ENCODE measurements around the gene BLOC1S2.

DNA sequence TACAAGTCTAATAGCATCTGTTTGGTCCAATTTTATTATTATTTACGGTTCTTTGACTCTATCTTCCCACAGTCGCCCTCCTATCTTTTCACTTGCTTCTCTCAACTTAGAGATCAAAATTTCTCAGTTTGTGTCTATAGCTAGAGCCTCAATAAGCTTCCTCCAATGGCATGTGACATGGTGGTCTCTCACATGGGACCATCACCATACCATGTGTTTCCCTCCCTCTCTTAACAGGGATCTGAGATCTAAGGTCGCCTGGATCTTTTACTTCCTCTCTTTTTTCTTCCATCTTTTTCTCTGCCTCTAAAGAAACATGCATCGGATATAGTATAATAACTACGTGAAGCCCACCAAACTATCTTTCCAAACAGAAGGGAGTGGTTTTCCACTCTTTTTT, 41.7 kb upstream of the BLOC1S2 start:
- TF ChIP-seq, protein P1, sequence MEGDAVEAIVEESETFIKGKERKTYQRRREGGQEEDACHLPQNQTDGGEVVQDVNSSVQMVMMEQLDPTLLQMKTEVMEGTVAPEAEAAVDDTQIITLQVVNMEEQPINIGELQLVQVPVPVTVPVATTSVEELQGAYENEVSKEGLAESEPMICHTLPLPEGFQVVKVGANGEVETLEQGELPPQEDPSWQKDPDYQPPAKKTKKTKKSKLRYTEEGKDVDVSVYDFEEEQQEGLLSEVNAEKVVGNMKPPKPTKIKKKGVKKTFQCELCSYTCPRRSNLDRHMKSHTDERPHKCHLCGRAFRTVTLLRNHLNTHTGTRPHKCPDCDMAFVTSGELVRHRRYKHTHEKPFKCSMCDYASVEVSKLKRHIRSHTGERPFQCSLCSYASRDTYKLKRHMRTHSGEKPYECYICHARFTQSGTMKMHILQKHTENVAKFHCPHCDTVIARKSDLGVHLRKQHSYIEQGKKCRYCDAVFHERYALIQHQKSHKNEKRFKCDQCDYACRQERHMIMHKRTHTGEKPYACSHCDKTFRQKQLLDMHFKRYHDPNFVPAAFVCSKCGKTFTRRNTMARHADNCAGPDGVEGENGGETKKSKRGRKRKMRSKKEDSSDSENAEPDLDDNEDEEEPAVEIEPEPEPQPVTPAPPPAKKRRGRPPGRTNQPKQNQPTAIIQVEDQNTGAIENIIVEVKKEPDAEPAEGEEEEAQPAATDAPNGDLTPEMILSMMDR (IDR thresholded peaks at IDR 0.05): no peak
- TF ChIP-seq ZNF317 (CRISPR knock-in tag; IDR thresholded peaks at IDR 0.05; ENCODE audit: borderline replicate concordance, low read depth) (no peak), CREB1 (CRISPR knock-in tag; IDR thresholded peaks at IDR 0.05) (no peak), JUN (CRISPR knock-in tag; IDR thresholded peaks at IDR 0.05) (no peak), TEAD4 (CRISPR knock-in tag; IDR thresholded peaks at IDR 0.05) (no peak), FOXP1 (CRISPR knock-in tag; IDR thresholded peaks at IDR 0.05; ENCODE audit: borderline replicate concordance) (no peak), ETV6 (CRISPR knock-in tag; IDR thresholded peaks at IDR 0.05) (no peak), SMAD3 (CRISPR knock-in tag; IDR thresholded peaks at IDR 0.05; ENCODE audit: borderline replicate concordance) (no peak), ELF4 (CRISPR knock-in tag; IDR thresholded peaks at IDR 0.05; ENCODE audit: low read depth) (no peak), ZNF121 (CRISPR knock-in tag; IDR thresholded peaks at IDR 0.05) (no peak), SP1 (CRISPR knock-in tag; conservative IDR thresholded peaks at IDR 0.05) (no peak)
- TF ChIP-seq, protein P2, sequence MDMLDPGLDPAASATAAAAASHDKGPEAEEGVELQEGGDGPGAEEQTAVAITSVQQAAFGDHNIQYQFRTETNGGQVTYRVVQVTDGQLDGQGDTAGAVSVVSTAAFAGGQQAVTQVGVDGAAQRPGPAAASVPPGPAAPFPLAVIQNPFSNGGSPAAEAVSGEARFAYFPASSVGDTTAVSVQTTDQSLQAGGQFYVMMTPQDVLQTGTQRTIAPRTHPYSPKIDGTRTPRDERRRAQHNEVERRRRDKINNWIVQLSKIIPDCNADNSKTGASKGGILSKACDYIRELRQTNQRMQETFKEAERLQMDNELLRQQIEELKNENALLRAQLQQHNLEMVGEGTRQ (CRISPR knock-in tag; IDR thresholded peaks at IDR 0.05): no peak
- TF ChIP-seq, protein P3, sequence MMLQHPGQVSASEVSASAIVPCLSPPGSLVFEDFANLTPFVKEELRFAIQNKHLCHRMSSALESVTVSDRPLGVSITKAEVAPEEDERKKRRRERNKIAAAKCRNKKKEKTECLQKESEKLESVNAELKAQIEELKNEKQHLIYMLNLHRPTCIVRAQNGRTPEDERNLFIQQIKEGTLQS (CRISPR knock-in tag; conservative IDR thresholded peaks at IDR 0.05): no peak
- TF ChIP-seq, protein P4, sequence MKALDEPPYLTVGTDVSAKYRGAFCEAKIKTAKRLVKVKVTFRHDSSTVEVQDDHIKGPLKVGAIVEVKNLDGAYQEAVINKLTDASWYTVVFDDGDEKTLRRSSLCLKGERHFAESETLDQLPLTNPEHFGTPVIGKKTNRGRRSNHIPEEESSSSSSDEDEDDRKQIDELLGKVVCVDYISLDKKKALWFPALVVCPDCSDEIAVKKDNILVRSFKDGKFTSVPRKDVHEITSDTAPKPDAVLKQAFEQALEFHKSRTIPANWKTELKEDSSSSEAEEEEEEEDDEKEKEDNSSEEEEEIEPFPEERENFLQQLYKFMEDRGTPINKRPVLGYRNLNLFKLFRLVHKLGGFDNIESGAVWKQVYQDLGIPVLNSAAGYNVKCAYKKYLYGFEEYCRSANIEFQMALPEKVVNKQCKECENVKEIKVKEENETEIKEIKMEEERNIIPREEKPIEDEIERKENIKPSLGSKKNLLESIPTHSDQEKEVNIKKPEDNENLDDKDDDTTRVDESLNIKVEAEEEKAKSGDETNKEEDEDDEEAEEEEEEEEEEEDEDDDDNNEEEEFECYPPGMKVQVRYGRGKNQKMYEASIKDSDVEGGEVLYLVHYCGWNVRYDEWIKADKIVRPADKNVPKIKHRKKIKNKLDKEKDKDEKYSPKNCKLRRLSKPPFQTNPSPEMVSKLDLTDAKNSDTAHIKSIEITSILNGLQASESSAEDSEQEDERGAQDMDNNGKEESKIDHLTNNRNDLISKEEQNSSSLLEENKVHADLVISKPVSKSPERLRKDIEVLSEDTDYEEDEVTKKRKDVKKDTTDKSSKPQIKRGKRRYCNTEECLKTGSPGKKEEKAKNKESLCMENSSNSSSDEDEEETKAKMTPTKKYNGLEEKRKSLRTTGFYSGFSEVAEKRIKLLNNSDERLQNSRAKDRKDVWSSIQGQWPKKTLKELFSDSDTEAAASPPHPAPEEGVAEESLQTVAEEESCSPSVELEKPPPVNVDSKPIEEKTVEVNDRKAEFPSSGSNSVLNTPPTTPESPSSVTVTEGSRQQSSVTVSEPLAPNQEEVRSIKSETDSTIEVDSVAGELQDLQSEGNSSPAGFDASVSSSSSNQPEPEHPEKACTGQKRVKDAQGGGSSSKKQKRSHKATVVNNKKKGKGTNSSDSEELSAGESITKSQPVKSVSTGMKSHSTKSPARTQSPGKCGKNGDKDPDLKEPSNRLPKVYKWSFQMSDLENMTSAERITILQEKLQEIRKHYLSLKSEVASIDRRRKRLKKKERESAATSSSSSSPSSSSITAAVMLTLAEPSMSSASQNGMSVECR (CRISPR knock-in tag; IDR thresholded peaks at IDR 0.05; ENCODE audit: borderline replicate concordance): no peak
